Measurements from ENCODE around the gene SPRR5.

SPRR5 gene

DNA sequence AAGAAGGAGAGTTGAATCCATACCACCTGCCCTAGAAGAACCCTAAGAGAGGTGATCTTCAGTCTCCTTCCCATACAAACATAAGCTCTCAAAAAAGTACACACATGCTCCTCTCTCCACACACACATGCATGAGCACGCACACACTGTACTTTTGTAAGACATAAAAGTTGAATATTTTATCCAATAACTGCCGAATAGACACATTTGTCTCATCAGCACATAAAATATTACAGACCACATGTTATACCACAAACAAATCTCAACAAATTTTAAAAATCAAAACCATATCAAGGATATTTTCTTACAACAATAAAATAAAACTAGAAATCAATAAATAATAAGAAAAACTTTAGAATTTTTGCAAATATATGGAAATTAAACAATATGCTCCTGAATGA, 39.6 kb downstream of the SPRR5 start:
- no peak for FAIRE-seq

- no peak for FAIRE-seq
Observed at GRCh38 chr1:152993186-152993585, 46.2 kb downstream of the SPRR5 start.

DNA sequence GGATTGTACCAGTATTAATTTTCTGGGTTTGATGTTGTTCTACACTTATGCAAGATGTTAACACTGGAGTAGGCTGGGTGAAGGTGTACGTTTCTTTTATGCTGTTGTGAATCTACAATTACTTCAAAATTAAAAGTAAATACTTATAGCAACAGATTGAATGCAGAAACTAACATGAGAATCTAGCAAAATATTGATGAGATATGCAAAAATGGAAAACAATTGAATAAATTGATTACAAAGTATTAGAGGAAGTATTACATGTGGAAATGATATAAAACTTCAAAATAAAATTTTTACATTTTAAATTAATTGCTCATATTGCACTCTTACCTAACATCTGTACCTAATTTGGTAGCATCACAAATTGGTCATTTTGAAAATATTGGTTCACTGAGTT, 48.8 kb downstream of the SPRR5 start:
- FAIRE-seq, result no peak

- no peak for FAIRE-seq
Observed at GRCh38 chr1:152996633-152997400, 49.8 kb downstream of the SPRR5 start.

DNA sequence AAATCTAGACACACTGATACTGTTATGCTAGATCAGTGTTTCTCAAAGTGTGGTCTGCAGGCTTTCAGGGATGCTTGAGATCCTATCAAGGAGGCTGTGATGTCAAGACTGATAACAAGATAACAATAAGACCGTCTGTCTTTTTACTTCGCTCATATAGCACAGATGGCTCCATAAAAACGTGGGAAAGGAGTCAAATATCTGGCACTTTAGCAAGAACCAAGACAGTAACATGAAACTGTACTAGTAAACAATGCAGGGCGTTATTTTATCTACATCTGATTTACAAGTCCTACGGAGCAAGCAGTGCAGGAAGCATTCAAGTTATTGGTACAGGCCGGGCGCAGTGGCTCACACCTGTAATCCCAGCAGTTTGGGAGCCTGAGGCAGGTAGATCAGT, 50.9 kb downstream of the SPRR5 start:
- no peak for FAIRE-seq

- no peak for FAIRE-seq
Observed at GRCh38 chr1:152998476-152998875, 51.5 kb downstream of the SPRR5 start.

Measured in endometrium (tissue), 2 donors.